HG03575 (cell line): ENCODE results near the gene STX18.

Experiments used
- ATAC-seq: cut with Tn5 transposase; IDR thresholded peaks from one replicate; pipeline ENCODE4 v1.9.1; 2021; ENCODE audit not compliant: unreplicated experiment, insufficient number of reproducible peaks, low FRiP score; ENCODE audit errors: extremely low read depth

STX18 gene

DNA sequence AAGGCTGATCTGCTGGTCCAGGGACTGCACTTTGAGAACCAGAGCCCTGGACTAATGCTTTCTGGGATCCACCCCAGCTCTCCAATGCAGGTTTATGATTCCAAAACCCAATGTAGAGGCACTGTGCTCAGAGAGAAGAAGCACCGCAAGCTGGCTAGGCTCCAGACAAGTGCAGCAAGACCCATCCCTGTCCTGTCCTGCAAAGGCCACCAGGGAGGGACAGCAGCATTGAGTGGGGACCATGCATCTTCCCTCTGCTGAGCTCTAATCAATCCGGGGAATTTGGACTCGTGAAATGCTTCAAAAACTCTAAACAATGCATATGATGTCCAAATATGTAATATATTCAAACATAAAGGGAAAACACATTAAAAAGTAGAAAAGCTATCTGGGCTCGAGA, 165.8 kb downstream of the STX18 start:
- no peak for ATAC-seq

DNA sequence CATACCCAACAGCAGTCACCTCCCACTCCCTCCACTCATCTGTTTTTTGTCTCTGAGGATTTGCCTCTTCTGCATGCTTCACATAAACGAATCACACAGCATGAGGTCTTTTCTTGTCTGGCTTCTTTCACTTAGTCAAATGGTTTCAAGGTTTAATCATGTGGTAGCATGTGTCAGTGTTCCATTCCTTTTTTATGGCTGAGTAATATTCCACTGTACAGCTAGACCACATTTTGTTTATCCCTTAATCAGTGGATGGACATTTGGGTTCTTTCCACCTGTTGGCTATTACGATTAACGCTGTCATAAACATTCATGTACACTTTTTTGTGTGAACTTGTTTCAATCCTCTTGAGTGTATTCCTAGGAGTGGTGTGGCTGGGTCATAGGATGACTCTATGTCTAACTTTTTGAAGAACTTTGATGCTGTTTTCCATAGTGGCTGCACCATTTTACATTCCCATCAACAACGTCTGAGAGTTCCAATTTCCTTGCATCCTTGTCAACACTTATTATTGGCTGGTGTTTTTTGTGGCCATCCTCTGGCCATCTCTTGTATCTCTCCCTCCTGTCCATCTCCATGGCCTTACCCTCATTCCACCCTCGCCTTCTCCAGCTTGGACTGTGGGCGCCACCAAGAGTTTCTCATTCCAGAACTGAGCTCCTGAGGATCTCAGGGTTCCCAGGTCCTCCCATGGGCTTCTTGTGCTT, 167.3 kb downstream of the STX18 start:
- no peak for ATAC-seq
